ENCODE measurements around the gene PDZD4. TPM values are rescaled to one million over a fixed set of nuclear protein-coding genes. Genes with fewer than 3 reads are reported as not detected.

Gene PDZD4
- total and polyA plus RNA-seq, 9 of the 15 experiments (the other 6 are each of a cell fraction or from before 2014, with no cell fraction given), result 0.05 to 0.38 (median 0.07) TPM; not detected in 5

DNA sequence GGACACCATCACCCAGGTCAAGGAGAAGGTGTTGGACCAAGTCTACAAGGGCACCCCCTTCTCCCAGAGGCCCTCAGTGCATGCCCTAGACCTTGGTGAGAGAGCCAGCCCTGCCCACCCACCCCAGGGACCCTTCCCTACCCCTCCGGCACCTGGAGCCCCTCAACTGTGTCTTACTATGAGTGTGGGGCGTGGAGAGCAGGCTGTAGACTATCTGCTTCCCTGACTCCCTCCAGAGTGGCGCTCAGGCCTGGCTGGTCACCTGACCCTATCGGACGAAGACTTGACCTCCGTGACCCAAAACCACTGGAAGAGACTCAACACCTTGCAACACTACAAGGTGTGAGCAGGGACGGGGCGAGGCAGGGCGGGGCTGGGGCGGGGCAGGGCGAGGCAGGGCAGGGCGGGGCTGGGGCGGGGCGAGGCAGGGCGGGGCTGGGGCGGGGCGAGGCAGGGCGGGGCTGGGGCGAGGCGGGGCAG lies 54.2 kb downstream of the PDZD4 start:
- Histone ChIP-seq H3K27ac (ENCODE audit: extremely low read depth, low read depth, low read length) (no peak overlapping the region), H3K79me2 (ENCODE audit: control insufficient read depth, insufficient read depth, low read length) (no peaks in the 10 kb centered on the region), H3K9ac (ENCODE audit: insufficient read depth in 1 of 2, low read depth in 2 of 2, low read length in 2 of 2) (no peak overlapping the region), H3K4me1 (replicated peaks in 1 of 2; ENCODE audit: control insufficient read depth in 2 of 2, insufficient read depth in 2 of 2, low read length in 2 of 2) (peaks cover 8 to 87% of the 10 kb centered on the region in 2 experiments; a peak in 4 of 5 replicates), H3K9me1 (ENCODE audit: control insufficient read depth, insufficient read depth, low read length) (peaks cover 6% of the 10 kb centered on the region), H2AFZ (ENCODE audit: low read depth, low read length) (no peak overlapping the region), H3K36me3 (ENCODE audit: control insufficient read depth, insufficient read depth, low read length) (no peaks in the 10 kb centered on the region), H3K4me2 (ENCODE audit: insufficient read depth, low read length) (no peak overlapping the region), H3K9me3 (replicated peaks; ENCODE audit: control insufficient read depth, insufficient read depth, low read depth, low read length) (no peaks in the 10 kb centered on the region), H4K20me1 (replicated peaks; ENCODE audit: control insufficient read depth, insufficient read depth, low read length) (no peaks in the 10 kb centered on the region), H3K27me3 (ENCODE audit: control insufficient read depth in 2 of 2, insufficient read depth in 2 of 2, low read length in 2 of 2) (no peaks in the 10 kb centered on the region), H3K4me3 (no peak overlapping the region)
- BruUV-seq (replicated peaks), result no TSS peak
- intact Hi-C loops (cut with micrococcal nuclease), result no loop called here
- in situ Hi-C loops (cut with MboI), result no loop called here
- FAIRE-seq (no peak), DNase-seq (ENCODE audit: extremely low read depth in 1 of 4, low spot score in 3 of 4) (peak in 1 of 4 experiments; percentile 76), ATAC-seq (peak; percentile 70)
- 23% methylated on average over 5 of the region's 20 CpGs for WGBS (ENCODE audit: insufficient coverage, low coverage, missing lambda C conversion rate)
- TF ChIP-seq RAD21 (CRISPR knock-in tag; conservative IDR thresholded peaks at IDR 0.05 in 1 of 2, IDR thresholded peaks at IDR 0.05 in 1 of 2) (no peak), BHLHE40 (IDR thresholded peaks at IDR 0.05; ENCODE audit: low read length) (peak; percentile 29; the same call in 1 of the 2 replicates)
- TF ChIP-seq, protein P1, sequence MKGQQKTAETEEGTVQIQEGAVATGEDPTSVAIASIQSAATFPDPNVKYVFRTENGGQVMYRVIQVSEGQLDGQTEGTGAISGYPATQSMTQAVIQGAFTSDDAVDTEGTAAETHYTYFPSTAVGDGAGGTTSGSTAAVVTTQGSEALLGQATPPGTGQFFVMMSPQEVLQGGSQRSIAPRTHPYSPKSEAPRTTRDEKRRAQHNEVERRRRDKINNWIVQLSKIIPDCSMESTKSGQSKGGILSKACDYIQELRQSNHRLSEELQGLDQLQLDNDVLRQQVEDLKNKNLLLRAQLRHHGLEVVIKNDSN (CRISPR knock-in tag; IDR thresholded peaks at IDR 0.05), result peak; percentile 57
- TF ChIP-seq, protein P2, sequence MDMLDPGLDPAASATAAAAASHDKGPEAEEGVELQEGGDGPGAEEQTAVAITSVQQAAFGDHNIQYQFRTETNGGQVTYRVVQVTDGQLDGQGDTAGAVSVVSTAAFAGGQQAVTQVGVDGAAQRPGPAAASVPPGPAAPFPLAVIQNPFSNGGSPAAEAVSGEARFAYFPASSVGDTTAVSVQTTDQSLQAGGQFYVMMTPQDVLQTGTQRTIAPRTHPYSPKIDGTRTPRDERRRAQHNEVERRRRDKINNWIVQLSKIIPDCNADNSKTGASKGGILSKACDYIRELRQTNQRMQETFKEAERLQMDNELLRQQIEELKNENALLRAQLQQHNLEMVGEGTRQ (CRISPR knock-in tag; IDR thresholded peaks at IDR 0.05), result peak; percentile 61
- ChIA-PET CTCF (ENCODE audit: low intra/inter-chr PET ratio) (no interaction called here), POLR2A (no interaction called here)

All from K562 (cell line).